HepG2 (cell line): ENCODE results near the gene INSIG2. TPM values are rescaled to one million over a fixed set of nuclear protein-coding genes. Genes with fewer than 3 reads are reported as not detected.
A peak's percentile ranks its signal among the peaks of the same experiment; 100 is the strongest.

Experiments used
- CREB1 ChIP-seq, 2 experiments: fragments of 450-650 bp in 1 of 2; IDR thresholded peaks; 2 replicates each; pipeline ENCODE4 v1.6.1; 2016 to 2017; ENCODE audit warnings: control low read depth in 1 of 2, mild to moderate bottlenecking in 1 of 2, missing compliant biosample characterization in 1 of 2, missing genetic modification characterization in 1 of 2
- EZH2 ChIP-seq: conservative IDR thresholded peaks from 2 replicates; pipeline ENCODE4 v1.6.1; 2012; ENCODE audit warnings: mild to moderate bottlenecking, low read depth, low read length, moderate library complexity
- HDAC2 ChIP-seq: sonication (generic); formaldehyde crosslinking; IDR thresholded peaks from 2 replicates; pipeline ENCODE4 v1.4.0; 2020; ENCODE audit warnings: missing genetic modification reagents
- KDM1A ChIP-seq: IDR thresholded peaks from 2 replicates; pipeline ENCODE4 v1.6.1; 2016; ENCODE audit warnings: missing compliant biosample characterization
- MATR3 ChIP-seq: sonication (generic); formaldehyde crosslinking; IDR thresholded peaks from 2 replicates; pipeline ENCODE4 v1.4.0; 2020; ENCODE audit warnings: missing genetic modification reagents
- NBN ChIP-seq: fragments of 450-650 bp; conservative IDR thresholded peaks from 2 replicates; pipeline ENCODE4 v1.6.1; 2017
- PBX3 ChIP-seq: sonication (generic); formaldehyde crosslinking; IDR thresholded peaks from 2 replicates; pipeline ENCODE4 v1.8.1; 2023; ENCODE audit warnings: missing genetic modification reagents, inconsistent platforms, borderline replicate concordance
- POGK ChIP-seq: sonication (generic); formaldehyde crosslinking; conservative IDR thresholded peaks from 2 replicates; pipeline ENCODE4 v1.8.0; 2022; ENCODE audit warnings: mild to moderate bottlenecking, moderate library complexity, missing genetic modification reagents
- SSRP1 ChIP-seq: IDR thresholded peaks from 2 replicates; pipeline ENCODE4 v1.6.1; 2016; ENCODE audit warnings: control low read depth
- USF2 ChIP-seq, 2 experiments: sonication (generic) in 1 of 2; formaldehyde crosslinking in 1 of 2; IDR thresholded peaks; 2 replicates each; pipeline versions ENCODE4 v1.5.1 to v1.6.1; 2011 to 2020; ENCODE audit warnings: borderline replicate concordance in 1 of 2, low read depth in 1 of 2, low read length in 1 of 2, mild to moderate bottlenecking in 1 of 2, missing genetic modification reagents in 1 of 2, moderate library complexity in 1 of 2
- ZNF441 ChIP-seq: sonication (generic); formaldehyde crosslinking; IDR thresholded peaks from 2 replicates; pipeline ENCODE4 v1.7.0; 2021; ENCODE audit warnings: missing genetic modification reagents, borderline replicate concordance
- ZNF496 ChIP-seq: sonication (generic); formaldehyde crosslinking; IDR thresholded peaks from 2 replicates; pipeline ENCODE4 v1.8.1; 2023; ENCODE audit warnings: mild to moderate bottlenecking, moderate library complexity, missing genetic modification reagents; ENCODE audit not compliant: insufficient replicate concordance
- ZNF672 ChIP-seq: sonication (generic); formaldehyde crosslinking; IDR thresholded peaks from 2 replicates; pipeline ENCODE4 v1.8.1; 2022; ENCODE audit warnings: missing genetic modification reagents
- polyA plus RNA-seq, 8 experiments: library from polyadenylated mRNA; depleted of rRNA in 3 of 8; stranded (reverse) in 7 of 8; unstranded in 1 of 8; fragments of >200 nt; fragmentation: Illumina TruSeq in 4 of 8; extraction: Trizol in 4 of 8; gene quantifications; 2 replicates each; pipeline versions ENCODE4 v1.2.1 to v1.2.3, GENCODE V29; 2011 to 2016; ENCODE audit warnings: low read depth in 4 of 8, missing spikeins in 1 of 8, mixed read lengths in 1 of 8; ENCODE audit not compliant: insufficient read depth in 1 of 8
- total RNA-seq, 5 experiments: library from RNA; depleted of rRNA; stranded (reverse); fragments of >200 nt; fragmentation: Illumina TruSeq; extraction: Trizol; gene quantifications; 2 replicates each; pipeline ENCODE4 v1.2.3, GENCODE V29; 2016; ENCODE audit warnings: low read depth in 1 of 5
- TF ChIP-seq, protein P1 (sequence below): sonication (generic); formaldehyde crosslinking; IDR thresholded peaks from 2 replicates; pipeline ENCODE4; 2020; ENCODE audit warnings: missing genetic modification reagents, mild to moderate bottlenecking, borderline replicate concordance
- TF ChIP-seq, protein P2 (sequence below): sonication (generic); formaldehyde crosslinking; IDR thresholded peaks from 2 replicates; pipeline ENCODE4 v1.8.1; 2023; ENCODE audit warnings: mild to moderate bottlenecking, missing genetic modification reagents, borderline replicate concordance
- TF ChIP-seq, protein P3 (sequence below): sonication (generic); formaldehyde crosslinking; conservative IDR thresholded peaks from 2 replicates; pipeline ENCODE4 v1.8.1; 2023; ENCODE audit warnings: missing genetic modification reagents

Gene INSIG2
- total and polyA plus RNA-seq, 2 of the 13 experiments (the other 11 are each of a cell fraction or from before 2014, with no cell fraction given) = 73.5 to 481 TPM

DNA sequence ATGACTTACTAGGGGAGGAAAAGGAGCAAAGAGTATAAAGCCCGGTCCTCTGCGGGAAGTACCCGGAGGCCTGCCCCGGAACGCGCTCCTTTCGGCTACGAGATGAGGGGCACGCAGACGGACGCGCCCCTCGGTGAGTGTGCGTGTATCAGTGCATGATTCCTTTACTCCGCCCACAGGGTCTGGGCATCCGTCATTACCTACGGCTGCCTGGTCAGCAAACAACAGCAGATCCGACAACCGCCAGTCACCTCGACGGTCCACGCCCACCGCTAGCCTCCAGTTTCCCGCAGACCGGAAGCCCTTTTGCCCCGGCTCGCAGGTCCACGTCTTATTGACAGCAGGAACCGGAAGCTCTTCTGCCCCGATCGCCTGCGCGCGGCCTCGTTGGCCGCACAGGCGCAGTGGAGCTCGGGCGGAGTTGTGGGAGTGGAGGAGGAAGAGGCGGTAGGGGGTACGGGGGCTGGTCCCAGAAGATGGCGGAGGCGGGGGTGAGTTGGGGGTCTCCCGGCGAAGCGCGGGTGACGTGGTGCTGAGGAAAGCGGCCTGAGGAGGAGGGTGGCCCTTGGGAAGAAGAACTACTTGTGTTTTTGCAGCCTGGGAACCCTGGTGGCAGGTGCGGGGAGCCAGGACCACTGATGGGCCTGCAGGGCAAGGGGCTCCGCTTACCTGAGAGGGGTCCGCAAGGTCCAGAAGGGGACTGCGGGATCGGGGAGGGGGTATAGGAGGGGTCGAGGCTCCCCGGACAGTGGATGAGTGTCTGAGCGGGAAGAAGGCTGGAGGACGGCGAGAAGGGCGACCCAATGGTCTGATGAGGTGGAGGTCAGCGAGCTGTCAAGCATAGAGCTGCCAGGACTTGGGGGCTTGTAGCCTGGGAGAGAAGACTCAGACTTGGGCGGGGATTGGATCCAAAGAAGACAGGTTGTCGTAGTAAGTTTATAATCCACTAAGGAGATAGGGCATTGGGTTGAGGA is at the start of gene INSIG2 (continued):
- TF ChIP-seq POGK = peak; percentile 67
- TF ChIP-seq PBX3 (CRISPR knock-in tag) = no peak
- TF ChIP-seq, protein P1, sequence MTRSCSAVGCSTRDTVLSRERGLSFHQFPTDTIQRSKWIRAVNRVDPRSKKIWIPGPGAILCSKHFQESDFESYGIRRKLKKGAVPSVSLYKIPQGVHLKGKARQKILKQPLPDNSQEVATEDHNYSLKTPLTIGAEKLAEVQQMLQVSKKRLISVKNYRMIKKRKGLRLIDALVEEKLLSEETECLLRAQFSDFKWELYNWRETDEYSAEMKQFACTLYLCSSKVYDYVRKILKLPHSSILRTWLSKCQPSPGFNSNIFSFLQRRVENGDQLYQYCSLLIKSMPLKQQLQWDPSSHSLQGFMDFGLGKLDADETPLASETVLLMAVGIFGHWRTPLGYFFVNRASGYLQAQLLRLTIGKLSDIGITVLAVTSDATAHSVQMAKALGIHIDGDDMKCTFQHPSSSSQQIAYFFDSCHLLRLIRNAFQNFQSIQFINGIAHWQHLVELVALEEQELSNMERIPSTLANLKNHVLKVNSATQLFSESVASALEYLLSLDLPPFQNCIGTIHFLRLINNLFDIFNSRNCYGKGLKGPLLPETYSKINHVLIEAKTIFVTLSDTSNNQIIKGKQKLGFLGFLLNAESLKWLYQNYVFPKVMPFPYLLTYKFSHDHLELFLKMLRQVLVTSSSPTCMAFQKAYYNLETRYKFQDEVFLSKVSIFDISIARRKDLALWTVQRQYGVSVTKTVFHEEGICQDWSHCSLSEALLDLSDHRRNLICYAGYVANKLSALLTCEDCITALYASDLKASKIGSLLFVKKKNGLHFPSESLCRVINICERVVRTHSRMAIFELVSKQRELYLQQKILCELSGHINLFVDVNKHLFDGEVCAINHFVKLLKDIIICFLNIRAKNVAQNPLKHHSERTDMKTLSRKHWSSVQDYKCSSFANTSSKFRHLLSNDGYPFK (CRISPR knock-in tag) = peak; percentile 99
- TF ChIP-seq NBN = no peak
- peak; percentile 74; the same call in 1 of the 2 replicates for TF ChIP-seq KDM1A (CRISPR knock-in tag)
- TF ChIP-seq EZH2 = no peak
- peak; percentile 85 for TF ChIP-seq CREB1 (IDR thresholded peaks at IDR 0.05)
- peak; percentile 92 for TF ChIP-seq CREB1 (CRISPR knock-in tag; IDR thresholded peaks at IDR 0.05)
- no peak for TF ChIP-seq USF2 (IDR thresholded peaks at IDR 0.05; ENCODE audit: low read depth, low read length)
- TF ChIP-seq USF2 (CRISPR knock-in tag; IDR thresholded peaks at IDR 0.05; ENCODE audit: borderline replicate concordance) = no peak; the same call in 1 of the 2 replicates
- TF ChIP-seq, protein P2, sequence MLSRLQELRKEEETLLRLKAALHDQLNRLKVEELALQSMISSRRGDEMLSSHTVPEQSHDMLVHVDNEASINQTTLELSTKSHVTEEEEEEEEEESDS = no peak
- no peak for TF ChIP-seq ZNF496 (CRISPR knock-in tag)
- no peak for TF ChIP-seq MATR3 (CRISPR knock-in tag)
- TF ChIP-seq, protein P3, sequence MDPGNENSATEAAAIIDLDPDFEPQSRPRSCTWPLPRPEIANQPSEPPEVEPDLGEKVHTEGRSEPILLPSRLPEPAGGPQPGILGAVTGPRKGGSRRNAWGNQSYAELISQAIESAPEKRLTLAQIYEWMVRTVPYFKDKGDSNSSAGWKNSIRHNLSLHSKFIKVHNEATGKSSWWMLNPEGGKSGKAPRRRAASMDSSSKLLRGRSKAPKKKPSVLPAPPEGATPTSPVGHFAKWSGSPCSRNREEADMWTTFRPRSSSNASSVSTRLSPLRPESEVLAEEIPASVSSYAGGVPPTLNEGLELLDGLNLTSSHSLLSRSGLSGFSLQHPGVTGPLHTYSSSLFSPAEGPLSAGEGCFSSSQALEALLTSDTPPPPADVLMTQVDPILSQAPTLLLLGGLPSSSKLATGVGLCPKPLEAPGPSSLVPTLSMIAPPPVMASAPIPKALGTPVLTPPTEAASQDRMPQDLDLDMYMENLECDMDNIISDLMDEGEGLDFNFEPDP (CRISPR knock-in tag) = peak; percentile 84; the same call in 1 of the 2 replicates
- TF ChIP-seq ZNF441 (CRISPR knock-in tag) = peak; percentile 84
- no peak for TF ChIP-seq ZNF672
- no peak for TF ChIP-seq SSRP1 (CRISPR knock-in tag)
- TF ChIP-seq HDAC2 (CRISPR knock-in tag) = peak; percentile 91
